Esophagus mucosa (tissue), 1 donor: Measurements from ENCODE around the gene TNPO1. TPM values are rescaled to one million over a fixed set of nuclear protein-coding genes. Genes with fewer than 3 reads are reported as not detected.
"Not testable (repeated sequence)": the region's sequence is repeated elsewhere in the genome, so short reads cannot be mapped to it uniquely, and the experiment has no call there.

Source experiments
- ATAC-seq: fragments of 200-7000 bp; cut with Tn5 transposase; one replicate; pipeline ENCODE4 v1.9.1; 2020
- total RNA-seq: library from RNA; stranded (reverse); gene quantifications from one replicate; pipeline ENCODE4 v1.2.4, GENCODE V29; 2023
- donor health status: DM: yes; HTN: yes; CAD: no.

TNPO1 gene
- total RNA-seq, result 58.7 TPM

GRCh38 chr5:72816284-72817075 is at the start of gene TNPO1:
TSS of gene TNPO1 (plus strand) at chr5:72816661. CDS start at chr5:72816738, 77 bp downstream.
- peak; percentile 95 for ATAC-seq

DNA sequence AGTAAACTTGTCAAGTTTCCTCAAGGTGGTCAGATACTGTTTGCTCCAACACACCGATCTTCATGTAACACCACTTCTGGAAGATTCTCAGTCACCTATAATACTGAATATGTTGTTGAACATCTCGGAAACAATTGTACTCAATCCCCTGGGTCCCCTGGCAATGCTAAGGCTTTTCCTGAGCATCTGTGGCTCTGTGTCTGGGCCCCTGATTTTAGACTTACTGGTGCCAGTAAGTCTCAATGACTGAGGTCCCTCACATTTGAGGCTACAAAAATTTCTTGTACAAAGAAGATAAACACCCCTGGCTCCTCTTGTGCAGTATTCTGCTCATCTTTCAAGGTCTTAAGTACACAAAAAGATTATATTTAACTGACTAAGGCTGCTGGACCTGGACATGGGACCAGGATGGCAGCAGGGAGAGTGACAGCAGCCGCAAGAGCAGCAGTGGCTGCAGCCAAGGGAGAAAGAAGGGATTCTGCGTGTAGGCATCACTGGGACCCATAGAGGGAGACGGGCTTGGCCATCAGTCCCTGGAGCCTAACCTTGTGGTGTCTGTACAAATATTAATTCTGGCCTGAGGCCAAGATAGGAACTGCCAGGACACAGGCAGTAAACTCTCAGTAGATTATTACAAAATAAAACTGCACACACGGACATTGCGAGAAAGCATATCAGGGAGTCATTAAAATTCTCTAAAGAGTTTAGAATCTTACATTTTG is 49.0 kb upstream of the TNPO1 start:
- ATAC-seq, result no peak

DNA sequence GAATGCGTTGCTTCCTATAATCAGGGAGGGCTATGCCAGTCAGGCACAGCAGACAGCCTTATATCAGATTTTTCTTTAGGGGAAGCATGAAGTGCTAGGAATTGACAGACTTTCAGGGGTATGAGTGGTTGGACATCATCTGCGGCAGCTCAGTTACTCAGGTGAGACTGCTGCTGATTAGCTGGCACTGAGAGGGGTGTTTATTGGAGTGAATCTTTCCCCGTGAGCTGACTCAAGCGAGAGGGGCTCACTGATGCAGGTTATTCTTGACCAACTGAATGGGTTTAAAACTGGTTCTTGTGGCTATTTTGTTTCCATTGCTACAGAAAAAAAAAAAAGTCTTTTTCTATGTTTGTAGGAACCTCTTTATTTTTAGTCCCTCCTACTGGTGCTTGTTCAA is 46.2 kb upstream of the TNPO1 start:
- ATAC-seq, result no peak

DNA sequence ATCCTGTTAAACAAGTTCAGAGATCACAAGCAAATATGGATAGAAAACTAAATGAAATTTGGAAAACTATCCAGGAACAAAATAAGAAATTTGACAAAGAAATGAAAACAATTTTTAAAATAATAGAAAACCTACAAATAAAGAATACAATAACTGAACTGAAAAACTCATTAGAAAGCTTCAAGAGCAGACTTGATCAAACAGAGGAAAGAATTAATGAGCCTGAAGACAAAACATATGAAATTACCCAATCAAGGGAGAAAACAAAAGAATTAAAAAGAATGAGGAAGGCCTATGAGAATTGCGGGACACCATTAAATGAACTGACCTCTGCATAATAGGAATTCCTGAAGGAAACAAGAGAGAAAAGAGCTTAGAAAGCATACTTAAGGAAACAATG is 39.8 kb upstream of the TNPO1 start:
- ATAC-seq, result no peak

GRCh38 chr5:72779520-72779919 is 36.9 kb upstream of the TNPO1 start:
- no peak for ATAC-seq

GRCh38 chr5:72783354-72783753 is 33.1 kb upstream of the TNPO1 start:
- no peak for ATAC-seq

DNA sequence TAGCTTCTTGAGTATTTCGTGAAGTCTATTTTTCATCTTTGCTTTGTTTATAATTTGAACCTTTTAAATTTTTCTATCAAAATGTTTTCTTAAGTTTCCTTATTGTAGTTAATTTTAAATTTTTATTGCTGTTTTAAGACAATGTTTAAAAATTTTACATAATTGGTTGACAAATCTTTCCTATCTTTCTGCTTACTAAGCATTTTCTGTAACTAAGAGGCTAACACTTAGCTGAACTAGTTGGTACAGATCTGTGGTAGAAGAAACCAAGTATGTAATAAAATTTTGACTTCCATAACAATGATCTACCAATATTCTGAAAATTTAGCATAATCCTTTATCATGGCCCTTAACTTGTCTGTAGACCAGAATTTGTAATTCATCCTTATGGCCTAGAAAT is 32.3 kb upstream of the TNPO1 start:
- ATAC-seq, result no peak

GRCh38 chr5:72785801-72786200 is 30.7 kb upstream of the TNPO1 start:
- ATAC-seq, result no peak

DNA sequence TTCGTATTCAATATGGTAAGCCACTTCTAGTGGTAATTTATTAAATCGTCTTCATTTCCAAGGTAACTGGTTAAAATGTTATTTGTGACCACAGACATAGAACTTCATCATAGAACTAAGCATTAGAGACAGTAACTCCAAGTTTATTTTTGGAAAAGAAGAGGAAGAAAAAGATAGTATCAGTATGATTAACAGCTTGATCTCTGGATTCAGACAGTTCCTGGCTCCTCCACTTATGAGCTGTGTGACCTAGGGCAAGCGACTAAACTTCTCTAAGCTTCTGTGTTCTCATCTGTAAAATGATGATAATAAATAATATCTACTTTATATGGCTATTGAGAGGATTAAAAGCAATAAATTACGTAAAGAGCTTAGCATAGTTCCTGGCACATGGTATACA is 29.8 kb upstream of the TNPO1 start:
- no peak for ATAC-seq

GRCh38 chr5:72788866-72789505 is 27.5 kb upstream of the TNPO1 start:
- peak; percentile 85 for ATAC-seq

DNA sequence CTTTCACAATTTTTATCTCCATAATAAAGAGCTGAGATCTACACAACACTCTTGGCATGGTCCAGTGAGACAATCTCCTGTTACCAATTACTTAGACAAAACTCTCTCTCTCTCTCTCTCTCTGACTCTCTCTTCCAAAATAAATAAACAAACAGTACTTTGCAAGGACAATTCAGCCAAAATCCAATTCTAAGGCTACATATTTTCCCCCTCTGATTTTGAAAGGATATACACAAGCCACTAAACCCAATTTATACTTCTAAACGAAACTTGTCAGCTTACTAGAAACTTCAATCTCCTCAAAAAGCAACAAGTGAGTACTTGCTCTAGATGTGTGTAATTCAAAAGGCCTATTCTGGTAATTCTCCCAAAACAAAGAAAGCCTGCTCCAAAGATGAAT is 26.3 kb upstream of the TNPO1 start:
- peak; percentile 48 for ATAC-seq

DNA sequence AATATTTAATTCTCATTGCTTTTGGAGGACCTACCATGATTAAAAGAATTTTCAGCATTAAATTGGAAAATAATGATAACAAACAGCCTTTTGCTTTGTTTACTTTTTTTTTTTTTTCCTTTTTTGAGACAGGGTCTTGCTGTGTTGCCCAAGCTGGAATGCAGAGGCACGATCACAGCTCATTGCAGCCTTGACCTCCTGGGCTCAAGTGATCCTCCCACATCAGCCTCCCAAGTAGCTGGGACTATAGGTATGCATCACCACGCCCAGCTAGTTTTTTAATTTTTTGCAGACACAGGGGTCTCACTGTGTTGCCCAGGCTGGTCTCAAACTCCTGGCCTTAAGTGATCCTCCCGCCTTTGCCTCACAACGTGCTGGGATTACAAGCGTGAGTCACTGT is 23.8 kb upstream of the TNPO1 start:
- ATAC-seq, result not testable (repeated sequence)

GRCh38 chr5:72796001-72796400 is 20.5 kb upstream of the TNPO1 start:
- ATAC-seq, result no peak

GRCh38 chr5:72799721-72800120 is 16.7 kb upstream of the TNPO1 start:
- ATAC-seq, result no peak

DNA sequence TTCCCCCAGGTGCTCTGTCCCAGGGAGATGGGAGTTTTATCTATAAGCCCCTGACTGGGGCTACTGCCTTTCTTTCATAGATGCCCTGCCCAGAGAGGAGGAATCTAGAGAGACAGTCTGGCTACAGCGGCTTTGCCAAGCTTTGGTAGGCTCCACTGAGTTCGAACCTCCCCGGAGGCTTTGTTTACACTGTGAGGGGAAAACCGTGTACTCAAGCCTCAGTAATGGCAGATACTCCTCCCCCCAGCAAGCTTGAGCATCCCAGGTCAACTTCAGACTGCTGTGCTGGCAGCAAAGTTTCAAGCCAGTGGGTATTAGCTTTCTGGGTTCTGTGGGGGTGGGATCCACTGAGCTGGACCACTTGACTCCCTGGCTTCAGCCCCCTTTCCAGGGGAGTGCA is 7.8 kb upstream of the TNPO1 start:
- ATAC-seq, result not testable (repeated sequence)

DNA sequence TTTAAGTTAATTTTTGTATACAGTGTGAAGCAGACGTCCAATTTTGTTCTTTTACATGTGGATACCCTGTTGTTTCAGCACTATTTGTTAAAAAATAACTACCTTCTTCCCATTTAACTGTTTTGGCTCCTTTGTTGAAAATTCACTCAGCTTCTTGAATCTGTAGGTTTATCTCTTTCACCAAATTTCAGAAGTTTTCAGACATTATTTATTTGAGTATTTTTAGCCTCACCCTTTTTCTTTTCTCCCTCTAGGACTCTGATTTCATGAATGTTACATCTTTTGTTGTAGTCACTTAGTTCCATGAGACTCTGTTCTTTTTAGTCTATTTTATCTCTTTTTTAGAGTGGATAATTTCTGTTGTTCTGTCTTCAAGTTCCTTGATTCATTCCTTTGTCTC is 4.6 kb upstream of the TNPO1 start:
- ATAC-seq, result no peak

DNA sequence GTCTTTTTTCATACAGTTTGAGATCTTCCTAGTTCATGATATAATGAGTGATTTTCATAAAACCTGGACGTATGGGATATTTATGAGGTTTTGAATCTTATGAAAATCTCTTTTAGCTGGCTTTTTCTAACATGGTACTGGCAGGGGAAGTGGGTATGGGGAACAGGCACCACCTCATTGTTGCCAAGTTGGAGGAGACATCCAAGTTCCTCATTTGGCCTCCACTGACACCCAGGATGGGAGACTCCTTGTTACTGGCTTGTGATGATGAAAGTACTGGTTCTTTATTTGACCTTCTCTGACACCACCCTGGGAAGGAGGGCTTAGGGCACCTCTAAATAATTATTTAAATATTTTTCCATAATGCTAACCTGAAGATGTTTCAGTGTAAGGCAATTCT is 4.0 kb upstream of the TNPO1 start:
- no peak for ATAC-seq

DNA sequence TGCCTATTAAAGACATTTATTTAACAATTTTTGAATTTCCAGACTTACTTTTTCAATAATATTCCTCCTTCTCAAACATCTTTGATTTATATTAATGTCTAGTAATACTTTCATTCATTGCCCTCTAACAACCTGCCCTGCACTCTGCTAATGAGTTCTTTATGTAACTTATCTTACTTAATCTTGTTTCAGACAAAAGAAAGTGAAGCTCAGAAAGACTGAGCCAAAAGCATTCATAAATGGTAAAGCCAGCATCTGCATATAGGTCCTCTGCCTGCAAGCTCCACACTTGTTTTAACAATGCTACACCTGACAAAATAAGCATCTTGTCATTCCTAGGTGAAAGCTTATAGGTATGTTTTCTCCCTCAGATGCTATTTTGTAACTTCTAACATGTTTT is 2.4 kb upstream of the TNPO1 start:
- ATAC-seq, result no peak

DNA sequence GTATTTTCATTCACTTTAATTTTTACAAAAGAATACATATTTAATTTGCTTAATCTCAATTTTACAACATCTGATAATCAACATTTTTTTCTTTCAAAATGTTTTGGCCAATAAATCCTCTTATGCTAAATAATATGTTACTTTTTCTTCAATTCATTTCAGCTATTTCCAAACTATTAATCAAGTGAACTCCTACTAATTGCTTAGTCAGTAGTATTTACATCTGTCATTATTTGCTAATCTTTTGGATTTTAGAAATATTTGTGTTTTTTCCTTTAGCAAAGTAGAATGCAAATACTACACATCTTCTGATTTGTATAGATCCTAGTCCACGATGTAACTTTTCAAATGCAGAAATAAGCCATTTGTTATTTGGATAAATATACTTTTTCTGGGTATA is 1.6 kb upstream of the TNPO1 start:
- ATAC-seq, result no peak

DNA sequence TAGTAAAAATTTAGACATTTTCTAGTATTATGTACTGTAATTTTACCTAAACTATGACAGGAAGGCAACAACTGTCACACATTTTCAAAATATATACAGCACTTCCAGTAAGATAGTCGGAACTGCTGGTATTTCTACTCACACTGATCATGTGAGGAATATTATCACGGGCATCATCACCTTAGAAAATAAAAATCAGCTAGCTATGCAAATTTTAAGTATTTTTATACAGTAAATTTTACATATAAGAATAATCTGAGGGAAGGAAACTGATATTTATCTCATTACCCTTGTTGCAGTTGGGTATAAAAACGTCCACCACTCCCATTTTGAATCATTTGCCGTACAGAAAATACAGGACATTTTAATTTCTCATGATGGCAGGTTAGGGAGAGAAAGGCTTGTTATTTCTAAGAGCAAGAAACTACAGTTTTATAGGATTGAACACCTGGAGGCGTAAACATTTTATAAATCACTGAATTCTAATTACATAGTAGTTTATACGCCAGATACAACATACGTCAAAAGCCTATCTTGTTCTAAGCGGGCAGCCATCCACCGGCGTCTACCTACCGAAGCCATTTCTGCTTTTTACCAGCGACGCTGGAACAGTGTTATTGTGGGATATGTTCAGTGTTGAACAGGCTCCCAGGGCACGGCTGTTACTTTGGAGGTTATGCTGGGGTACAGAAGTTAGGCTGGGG is 729 bp upstream of the TNPO1 start:
- no peak for ATAC-seq

DNA sequence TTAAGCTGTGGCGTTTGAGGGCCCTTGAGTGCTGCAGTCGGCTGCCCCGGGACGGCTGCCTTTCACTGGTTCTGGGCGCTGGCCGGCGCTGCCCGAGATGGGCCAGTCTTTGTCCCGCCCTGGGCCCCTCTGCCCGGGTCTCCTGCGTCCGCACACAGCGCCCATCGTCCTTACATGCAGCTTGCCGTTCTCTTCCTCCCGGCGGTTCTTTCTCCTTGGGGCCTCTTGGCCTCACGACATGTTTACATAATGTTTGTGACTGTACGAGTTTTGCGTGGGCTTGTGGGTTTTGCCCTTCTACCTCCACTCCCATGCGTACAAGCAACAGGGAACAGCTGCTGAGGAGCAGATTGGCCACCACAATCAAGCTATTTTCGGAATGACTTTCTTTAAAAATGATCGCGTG is 618 bp downstream of the TNPO1 start:
- peak; percentile 39 for ATAC-seq

GRCh38 chr5:72817671-72818266 is 1.3 kb downstream of the TNPO1 start:
- no peak for ATAC-seq
